Right atrium auricular region (tissue), 2 donors: Measurements from ENCODE around the gene SMIM8. TPM values are rescaled to one million over a fixed set of nuclear protein-coding genes. Genes with fewer than 3 reads are reported as not detected.

Experiments
- DNase-seq: peaks from one replicate; pipeline ENCODE4 v3.0.0-alpha.2; 2019; ENCODE audit warnings: low spot score
- H3K27ac ChIP-seq, 2 donors: fragments of 200-600 bp; sonication (generic); 1 replicate in 1 of 2; 2 replicates in 1 of 2; pipeline ENCODE4 v1.5.1; 2016 to 2019
- H3K27me3 ChIP-seq, 2 donors: fragments of 200-600 bp; sonication (generic); one replicate each; pipeline versions ENCODE4 v1.5.1 to v1.6.0; 2017 to 2019
- H3K36me3 ChIP-seq: fragments of 200-600 bp; sonication (generic); one replicate; pipeline ENCODE4 v1.5.1; 2016
- H3K4me1 ChIP-seq, 2 donors: fragments of 200-600 bp; sonication (generic); one replicate each; pipeline versions ENCODE4 v1.5.1 to v1.6.0; 2017 to 2019
- H3K4me3 ChIP-seq, 2 donors: fragments of 200-600 bp; sonication (generic); 1 replicate in 1 of 2; 2 replicates in 1 of 2; pipeline ENCODE4 v1.5.1; 2017 to 2019; ENCODE audit warnings: mild to moderate bottlenecking in 1 of 2, moderate library complexity in 1 of 2
- H3K9me3 ChIP-seq, 2 donors: fragments of 200-600 bp; sonication (generic); one replicate each; pipeline ENCODE4 v1.5.1; 2019
- CTCF ChIP-seq, 2 donors: fragments of 200-600 bp; sonication (generic); IDR thresholded peaks; one replicate each; pipeline ENCODE4 v1.5.1; 2019; ENCODE audit warnings: antibody characterized with exemption in 2 of 2
- total RNA-seq, 2 donors: library from RNA; depleted of rRNA; stranded (reverse); fragments of >200 nt; gene quantifications; one replicate each; pipeline ENCODE4 v1.1.0, GENCODE V29; 2016

Gene SMIM8
- total RNA-seq, 2 donors from 2014 or later = 8.0 to 12.1 TPM

- H3K9me3 ChIP-seq = no peaks in the 10 kb centered on the region
- H3K36me3 ChIP-seq = peaks cover 11% of the 10 kb centered on the region
- no peak overlapping the region for H3K4me3 ChIP-seq
- no peak for DNase-seq
- peaks cover 0 to 6% of the 10 kb centered on the region in 2 donors for H3K4me1 ChIP-seq
- no peaks in the 10 kb centered on the region for H3K27me3 ChIP-seq
- no peak overlapping the region for H3K27ac ChIP-seq
- TF ChIP-seq CTCF (IDR thresholded peaks at IDR 0.05) = no peak
These were observed 54.3 kb downstream of the SMIM8 start for GRCh38 chr6:87376643-87377042.

- no peaks in the 10 kb centered on the region for H3K27me3 ChIP-seq
- H3K4me1 ChIP-seq = peaks cover 0 to 6% of the 10 kb centered on the region in 2 donors
- no peaks in the 10 kb centered on the region for H3K9me3 ChIP-seq
- DNase-seq = no peak
- no peak for TF ChIP-seq CTCF (IDR thresholded peaks at IDR 0.05)
- H3K4me3 ChIP-seq = no peak overlapping the region
- no peak overlapping the region for H3K27ac ChIP-seq
- peaks cover 11% of the 10 kb centered on the region for H3K36me3 ChIP-seq
These were observed 56.6 kb downstream of the SMIM8 start for GRCh38 chr6:87378947-87379346.

GRCh38 chr6:87382861-87383260, 60.5 kb downstream of the SMIM8 start:
- Histone ChIP-seq H3K27ac (no peak overlapping the region), H3K4me3 (no peak overlapping the region), H3K4me1 (peaks cover 0 to 6% of the 10 kb centered on the region in 2 donors), H3K9me3 (no peaks in the 10 kb centered on the region), H3K36me3 (no peaks in the 10 kb centered on the region), H3K27me3 (no peaks in the 10 kb centered on the region)
- no peak for TF ChIP-seq CTCF (IDR thresholded peaks at IDR 0.05)
- DNase-seq = no peak

GRCh38 chr6:87384038-87384437, 61.6 kb downstream of the SMIM8 start:
- Histone ChIP-seq H3K4me3 (no peak overlapping the region), H3K27ac (no peak overlapping the region), H3K27me3 (no peaks in the 10 kb centered on the region), H3K36me3 (no peaks in the 10 kb centered on the region), H3K9me3 (no peaks in the 10 kb centered on the region), H3K4me1 (peaks cover 0 to under 1% of the 10 kb centered on the region in 2 donors)
- no peak for TF ChIP-seq CTCF (IDR thresholded peaks at IDR 0.05)
- no peak for DNase-seq

GRCh38 chr6:87384449-87384848, 62.1 kb downstream of the SMIM8 start:
- no peak for DNase-seq
- Histone ChIP-seq H3K36me3 (no peaks in the 10 kb centered on the region), H3K9me3 (no peaks in the 10 kb centered on the region), H3K27me3 (no peaks in the 10 kb centered on the region), H3K4me1 (no peaks in the 10 kb centered on the region), H3K27ac (no peak overlapping the region), H3K4me3 (no peak overlapping the region)
- no peak for TF ChIP-seq CTCF (IDR thresholded peaks at IDR 0.05)

GRCh38 chr6:87391334-87391733, 68.9 kb downstream of the SMIM8 start:
- TF ChIP-seq CTCF (IDR thresholded peaks at IDR 0.05) = peak in 1 of 2 donors; percentile 22

More at GRCh38 chr6:87391334-87391733, 68.9 kb downstream of the SMIM8 start:
- Histone ChIP-seq H3K27ac (no peak overlapping the region), H3K36me3 (no peaks in the 10 kb centered on the region), H3K9me3 (no peaks in the 10 kb centered on the region), H3K4me1 (no peaks in the 10 kb centered on the region), H3K4me3 (no peak overlapping the region), H3K27me3 (no peaks in the 10 kb centered on the region)
- DNase-seq = no peak
